Activated naive CD4-positive, alpha-beta T cell treated with anti-CD3 and anti-CD28 coated beads for 36 hours (primary cell): ENCODE results near the gene ST7L. TPM values are rescaled to one million over a fixed set of nuclear protein-coding genes. Genes with fewer than 3 reads are reported as not detected.

ENCODE experiments used
- CTCF ChIA-PET: fragments of 350-600 bp; sonication (Branson Sonifier 250); formaldehyde crosslinking; loops from one replicate; lab custom pipeline; 2021; ENCODE audit warnings: antibody characterized with exemption; lab: Charles Lee
- DNase-seq: peaks from one replicate; pipeline ENCODE4 v3.0.0-alpha.2; 2020
- H3K27ac Mint-ChIP-seq: one replicate; pipeline ENCODE4 v1.8.0; 2021; ENCODE audit warnings: mild to moderate bottlenecking, mixed read lengths
- H3K27me3 Mint-ChIP-seq: one replicate; pipeline ENCODE4 v1.8.0; 2021; ENCODE audit warnings: low read depth, mixed read lengths
- H3K36me3 Mint-ChIP-seq: one replicate; pipeline ENCODE4 v1.8.0; 2021; ENCODE audit warnings: low read depth, mixed read lengths
- H3K4me1 Mint-ChIP-seq: one replicate; pipeline ENCODE4 v1.8.0; 2021; ENCODE audit warnings: low read depth, mixed read lengths
- H3K4me3 Mint-ChIP-seq: one replicate; pipeline ENCODE4 v1.8.0; 2021; ENCODE audit warnings: mild to moderate bottlenecking, moderate library complexity, mixed read lengths
- H3K9me3 Mint-ChIP-seq: one replicate; pipeline ENCODE4 v1.8.0; 2021; ENCODE audit warnings: mixed read lengths
- intact Hi-C: fragments of 100-400 bp; cut with micrococcal nuclease; formaldehyde crosslinking; loops from one replicate; pipeline ENCODE4 v1.15.1; 2023
- total RNA-seq, 2 experiments: library from RNA; stranded (reverse); gene quantifications; one replicate each; pipeline ENCODE4 v1.2.3, GENCODE V29; 2021

ST7L gene
- total RNA-seq, 2 experiments from 2014 or later: 12.1 to 16.4 TPM

GRCh38 chr1:112614460-112615065 lies 4.4 kb downstream of the ST7L start:
- intact Hi-C loops: loop anchor here (1.0 to 5.0 kb wide), 4 partner anchors 112 to 1732 kb away; partner anchors contain the start of gene PTPN22
- Mint-ChIP-seq H3K9me3 (no peaks in the 10 kb centered on the region), H3K36me3 (peaks cover 19% of the 10 kb centered on the region), H3K4me1 (peaks cover 15% of the 10 kb centered on the region), H3K27me3 (no peaks in the 10 kb centered on the region), H3K4me3 (no peak overlapping the region), H3K27ac (no peak overlapping the region)
- CTCF ChIA-PET: interaction anchor here (0.6 to 3.3 kb wide), 10 partner anchors 34 to 243 kb away, joined by 3 to 19 read pairs (median 4); partner anchors contain the start of genes MOV10 and PPM1J
- DNase-seq: peak; percentile 25

GRCh38 chr1:112605633-112606327 lies 13.2 kb downstream of the ST7L start:
- CTCF ChIA-PET: interaction anchor here (0.9 kb wide), 1 partner anchor 10 kb away, joined by 3 read pairs; no protein-coding TSS in a partner anchor
- H3K27ac Mint-ChIP-seq: no peak overlapping the region

DNA sequence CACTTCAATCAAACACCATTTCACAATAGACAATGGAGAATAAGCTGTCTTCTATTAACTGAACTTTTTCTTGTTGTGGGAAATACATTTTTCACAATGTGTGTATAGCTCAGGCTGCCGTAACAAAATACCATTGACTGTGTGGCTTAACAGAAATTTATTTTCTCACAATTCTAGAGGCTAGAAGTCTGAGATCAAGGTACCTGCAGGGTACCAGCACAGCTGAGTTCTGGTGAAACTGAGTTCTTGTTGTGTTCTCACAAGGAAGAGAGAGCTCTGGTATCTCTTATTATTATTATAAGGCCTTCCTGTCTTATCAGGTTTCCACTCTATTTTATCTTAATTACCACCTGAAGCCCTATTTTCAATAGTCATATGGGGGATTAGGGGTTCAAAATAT lies 15.4 kb downstream of the ST7L start:
- no peak overlapping the region for H3K27ac Mint-ChIP-seq
- DNase-seq: no peak
- H3K36me3 Mint-ChIP-seq: peaks cover 21% of the 10 kb centered on the region
- no peak overlapping the region for H3K4me3 Mint-ChIP-seq
- peaks cover 4% of the 10 kb centered on the region for H3K4me1 Mint-ChIP-seq
- H3K9me3 Mint-ChIP-seq: no peaks in the 10 kb centered on the region
- intact Hi-C loops: no loop called here
- H3K27me3 Mint-ChIP-seq: no peaks in the 10 kb centered on the region
- CTCF ChIA-PET: no interaction called here

More at GRCh38 chr1:112605633-112606327, 13.2 kb downstream of the ST7L start:
- Mint-ChIP-seq H3K27me3 (no peaks in the 10 kb centered on the region), H3K4me3 (no peak overlapping the region), H3K36me3 (peaks cover 23% of the 10 kb centered on the region), H3K9me3 (no peaks in the 10 kb centered on the region), H3K4me1 (peaks cover 4% of the 10 kb centered on the region)
- DNase-seq: no peak
- intact Hi-C loops: no loop called here

- Mint-ChIP-seq H3K36me3 (peaks cover 20% of the 10 kb centered on the region), H3K4me3 (no peak overlapping the region), H3K9me3 (no peaks in the 10 kb centered on the region), H3K4me1 (peaks cover 4% of the 10 kb centered on the region), H3K27me3 (no peaks in the 10 kb centered on the region), H3K27ac (no peak overlapping the region)
- intact Hi-C loops: no loop called here
- CTCF ChIA-PET: no interaction called here
- DNase-seq: no peak
Measured at GRCh38 chr1:112603012-112603411, 15.9 kb downstream of the ST7L start.

- no peak overlapping the region for H3K27ac Mint-ChIP-seq
- intact Hi-C loops: no loop called here
- DNase-seq: no peak
- H3K9me3 Mint-ChIP-seq: no peaks in the 10 kb centered on the region
- H3K4me1 Mint-ChIP-seq: no peaks in the 10 kb centered on the region
- no peak overlapping the region for H3K4me3 Mint-ChIP-seq
- CTCF ChIA-PET: no interaction called here
- H3K27me3 Mint-ChIP-seq: no peaks in the 10 kb centered on the region
- peaks cover 9% of the 10 kb centered on the region for H3K36me3 Mint-ChIP-seq
Measured at GRCh38 chr1:112599477-112599876, 19.5 kb downstream of the ST7L start.

- no peak overlapping the region for H3K4me3 Mint-ChIP-seq
- H3K27ac Mint-ChIP-seq: no peak overlapping the region
- H3K4me1 Mint-ChIP-seq: no peaks in the 10 kb centered on the region
- H3K27me3 Mint-ChIP-seq: no peaks in the 10 kb centered on the region
- CTCF ChIA-PET: interaction anchor here (0.7 kb wide), 1 partner anchor 14 kb away, joined by 3 read pairs; no protein-coding TSS in a partner anchor
- intact Hi-C loops: no loop called here
- no peaks in the 10 kb centered on the region for H3K9me3 Mint-ChIP-seq
- no peak for DNase-seq
- H3K36me3 Mint-ChIP-seq: peaks cover 13% of the 10 kb centered on the region
Measured at GRCh38 chr1:112594208-112594876, 24.6 kb downstream of the ST7L start.

DNA sequence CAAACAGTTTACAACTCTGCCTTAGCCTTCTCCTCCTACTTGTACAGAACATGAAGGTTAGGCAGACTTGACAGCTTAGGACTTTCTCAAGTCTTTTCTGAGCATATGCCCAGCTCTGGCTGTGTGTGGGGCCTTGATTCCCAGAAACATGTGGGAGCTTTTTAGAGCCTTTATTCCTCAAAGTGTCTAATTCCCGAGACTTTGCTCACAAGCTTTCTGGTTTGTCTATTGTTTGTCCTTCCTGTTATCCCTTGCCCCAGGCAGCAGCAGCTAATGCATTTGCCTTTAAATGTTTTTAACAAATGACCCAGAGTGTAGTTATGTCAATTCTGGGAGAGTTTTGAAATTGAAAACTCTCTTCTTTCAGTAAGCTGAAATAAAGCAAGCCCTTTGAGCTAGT lies 29.2 kb downstream of the ST7L start:
- no peaks in the 10 kb centered on the region for H3K4me1 Mint-ChIP-seq
- CTCF ChIA-PET: no interaction called here
- peaks cover 19% of the 10 kb centered on the region for H3K36me3 Mint-ChIP-seq
- no peaks in the 10 kb centered on the region for H3K27me3 Mint-ChIP-seq
- intact Hi-C loops: no loop called here
- no peak overlapping the region for H3K27ac Mint-ChIP-seq
- H3K9me3 Mint-ChIP-seq: no peaks in the 10 kb centered on the region
- H3K4me3 Mint-ChIP-seq: no peak overlapping the region
- DNase-seq: no peak

DNA sequence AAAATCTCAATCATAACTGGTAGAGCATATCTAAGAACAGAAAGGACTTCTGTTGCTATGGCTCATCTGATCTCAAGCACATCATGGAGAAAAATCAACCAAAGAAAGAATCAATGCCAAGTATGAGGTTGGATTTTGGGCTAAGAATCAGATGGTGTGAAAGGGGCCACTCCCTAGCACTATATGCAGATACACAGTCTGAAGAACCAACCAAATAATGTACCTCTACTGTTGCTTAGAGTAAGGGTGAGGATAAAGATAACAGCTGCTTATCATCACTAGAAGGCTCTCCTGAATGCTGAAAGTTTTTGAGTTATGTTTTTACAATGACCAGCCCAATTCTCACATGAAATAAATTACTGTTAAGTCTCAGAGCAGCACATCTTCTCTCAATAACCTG lies 35.6 kb downstream of the ST7L start:
- H3K4me1 Mint-ChIP-seq: no peaks in the 10 kb centered on the region
- DNase-seq: no peak
- peaks cover 7% of the 10 kb centered on the region for H3K36me3 Mint-ChIP-seq
- CTCF ChIA-PET: no interaction called here
- H3K27me3 Mint-ChIP-seq: no peaks in the 10 kb centered on the region
- H3K4me3 Mint-ChIP-seq: no peak overlapping the region
- H3K27ac Mint-ChIP-seq: no peak overlapping the region
- intact Hi-C loops: no loop called here
- no peaks in the 10 kb centered on the region for H3K9me3 Mint-ChIP-seq

DNA sequence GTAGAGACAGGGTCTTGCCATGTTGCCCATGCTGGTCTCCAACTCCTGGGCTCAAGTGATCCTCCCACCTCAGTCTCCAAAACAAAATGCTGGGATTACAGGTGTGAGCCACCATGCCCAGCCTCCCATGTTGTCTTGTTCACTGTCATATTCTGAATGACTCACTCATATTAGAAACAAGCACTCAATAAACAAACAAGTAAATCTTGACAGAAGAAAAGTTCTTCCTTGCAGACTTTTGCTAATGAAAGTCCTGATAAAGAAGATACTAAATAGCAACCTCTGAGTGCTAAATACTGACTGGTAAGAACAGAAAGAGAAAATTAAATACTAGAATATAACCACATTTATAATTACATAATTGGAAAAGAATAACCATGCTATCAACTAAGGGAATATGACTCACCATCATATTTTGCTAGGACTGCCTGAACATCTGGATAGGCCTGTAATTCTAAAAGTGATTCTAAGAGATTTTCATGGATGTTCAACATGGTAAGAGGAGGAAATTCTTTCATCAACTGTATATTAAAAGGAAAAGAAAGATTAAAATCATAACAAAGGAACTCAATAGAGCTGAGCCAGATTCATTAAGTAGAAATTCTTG lies 37.3 kb downstream of the ST7L start:
- intact Hi-C loops: no loop called here
- no peak for DNase-seq
- H3K27me3 Mint-ChIP-seq: no peaks in the 10 kb centered on the region
- CTCF ChIA-PET: no interaction called here
- H3K4me1 Mint-ChIP-seq: no peaks in the 10 kb centered on the region
- H3K27ac Mint-ChIP-seq: no peak overlapping the region
- peaks cover 6% of the 10 kb centered on the region for H3K36me3 Mint-ChIP-seq
- H3K4me3 Mint-ChIP-seq: no peak overlapping the region
- no peaks in the 10 kb centered on the region for H3K9me3 Mint-ChIP-seq

- intact Hi-C loops: no loop called here
- H3K9me3 Mint-ChIP-seq: no peaks in the 10 kb centered on the region
- CTCF ChIA-PET: interaction anchor here (1.1 kb wide), 1 partner anchor 34 kb away, joined by 3 read pairs; no protein-coding TSS in a partner anchor
- H3K36me3 Mint-ChIP-seq: peaks cover 19% of the 10 kb centered on the region
- no peaks in the 10 kb centered on the region for H3K4me1 Mint-ChIP-seq
- DNase-seq: no peak
- H3K4me3 Mint-ChIP-seq: no peak overlapping the region
- H3K27ac Mint-ChIP-seq: no peak overlapping the region
- no peaks in the 10 kb centered on the region for H3K27me3 Mint-ChIP-seq
Measured at GRCh38 chr1:112579801-112580510, 39.0 kb downstream of the ST7L start.

DNA sequence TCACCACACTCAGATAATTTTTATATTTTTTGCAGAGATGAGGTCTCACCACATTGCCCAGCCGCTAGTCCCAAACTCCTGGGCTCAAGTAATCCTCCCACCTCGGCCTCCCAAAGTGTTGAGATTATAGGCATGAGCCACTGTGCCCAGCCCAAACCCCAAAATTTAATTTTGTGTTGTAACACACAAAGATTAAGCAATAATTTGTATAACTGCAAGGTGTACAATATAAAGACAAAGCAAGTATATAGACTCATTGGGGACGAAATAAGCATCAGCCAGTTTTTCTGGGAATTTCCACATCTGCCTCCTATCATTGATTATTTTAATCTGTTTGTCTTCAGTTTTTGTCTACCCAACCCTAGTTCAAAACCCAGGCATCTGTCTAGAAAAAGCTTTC lies 42.7 kb downstream of the ST7L start:
- no peak for DNase-seq
- Mint-ChIP-seq H3K27ac (no peak overlapping the region), H3K9me3 (no peaks in the 10 kb centered on the region), H3K4me3 (no peak overlapping the region), H3K4me1 (no peaks in the 10 kb centered on the region), H3K27me3 (no peaks in the 10 kb centered on the region), H3K36me3 (peaks cover 25% of the 10 kb centered on the region)
- CTCF ChIA-PET: no interaction called here
- intact Hi-C loops: no loop called here
